Common myeloid progenitor, CD34-positive (primary cell): ENCODE measurements around the gene BDKRB2.

Source experiments
- CTCF ChIA-PET: fragments of 350-600 bp; sonication (Branson Sonifier 250); formaldehyde crosslinking; loops from one replicate; lab custom pipeline; 2021; ENCODE audit warnings: antibody characterized with exemption; lab: Charles Lee
- POLR2A ChIA-PET: fragments of 350-600 bp; sonication (Branson Sonifier 250); formaldehyde crosslinking; loops from one replicate; lab custom pipeline; 2021; ENCODE audit warnings: antibody characterized with exemption; lab: Charles Lee
- DNase-seq, 3 donors: peaks; one replicate each; pipeline versions ENCODE4 v3.0.0 to v3.0.0-alpha.2; 2013
- H3K27ac ChIP-seq, 2 experiments: 1 replicate in 1 of 2; 2 replicates in 1 of 2; pipeline ENCODE4 v1.7.0; 2013; ENCODE audit warnings: inconsistent platforms in 2 of 2, low read length in 2 of 2, mild to moderate bottlenecking in 2 of 2, low read depth in 1 of 2, moderate library complexity in 1 of 2; ENCODE audit not compliant: severe bottlenecking in 2 of 2, insufficient read depth in 1 of 2, poor library complexity in 1 of 2
- H3K27me3 ChIP-seq, 5 experiments: replicated peaks in 2 of 5; 1 replicate in 3 of 5; 2 replicates in 2 of 5; pipeline versions ENCODE4 v1.6.1 to v1.7.0; 2013; ENCODE audit warnings: low read length in 4 of 5, mild to moderate bottlenecking in 2 of 5, moderate library complexity in 2 of 5, inconsistent platforms in 1 of 5; ENCODE audit not compliant: insufficient read depth in 5 of 5, control insufficient read depth in 4 of 5
- H3K36me3 ChIP-seq, 4 experiments: 1 replicate in 2 of 4; 2 replicates in 2 of 4; pipeline versions ENCODE4 v1.6.1 to v1.7.0; 2013; ENCODE audit warnings: low read length in 3 of 4, control low read depth in 1 of 4, mild to moderate bottlenecking in 1 of 4; ENCODE audit not compliant: control insufficient read depth in 4 of 4, insufficient read depth in 4 of 4
- H3K4me1 ChIP-seq, 4 experiments: 1 replicate in 3 of 4; 2 replicates in 1 of 4; pipeline versions ENCODE4 v1.6.1 to v1.7.1; 2013; ENCODE audit warnings: low read length in 3 of 4, mild to moderate bottlenecking in 3 of 4, control low read depth in 1 of 4, inconsistent platforms in 1 of 4, moderate library complexity in 1 of 4; ENCODE audit not compliant: control insufficient read depth in 4 of 4, insufficient read depth in 4 of 4; ENCODE audit errors: control extremely low read depth in 1 of 4
- H3K4me3 ChIP-seq, 7 experiments: 1 replicate in 4 of 7; 2 replicates in 3 of 7; pipeline versions ENCODE4 v1.5.1 to v1.7.0; 2013; ENCODE audit warnings: mild to moderate bottlenecking in 7 of 7, low read length in 6 of 7, moderate library complexity in 6 of 7, inconsistent platforms in 2 of 7, low read depth in 2 of 7, control low read depth in 1 of 7; ENCODE audit not compliant: insufficient read depth in 4 of 7, control insufficient read depth in 1 of 7; ENCODE audit errors: extremely low read depth in 1 of 7
- H3K9me3 ChIP-seq, 5 experiments: 1 replicate in 4 of 5; 2 replicates in 1 of 5; pipeline versions ENCODE4 v1.6.1 to v1.7.1; 2013; ENCODE audit warnings: low read length in 4 of 5, mild to moderate bottlenecking in 2 of 5, inconsistent platforms in 1 of 5, low read depth in 1 of 5, moderate library complexity in 1 of 5; ENCODE audit not compliant: control insufficient read depth in 4 of 5, insufficient read depth in 2 of 5; ENCODE audit errors: control extremely low read depth in 1 of 5
- WGBS: methylation state at CpG from one replicate; pipeline ENCODE4 v1.1.5; 2013; ENCODE audit not compliant: insufficient coverage; 5-methylcytosine and 5-hydroxymethylcytosine counted together

The BDKRB2 gene

GRCh38 chr14:96194657-96195431 lies 9.8 kb upstream of the BDKRB2 start:
- 77% methylated on average over 8 of the region's 11 CpGs for WGBS
- Histone ChIP-seq H3K4me1 (peaks cover 0 to 1% (median 0%) of the 10 kb centered on the region in 4 experiments), H3K27me3 (peaks cover 0 to 44% (median 2%) of the 10 kb centered on the region in 5 experiments), H3K9me3 (peaks cover 0 to 4% (median 0%) of the 10 kb centered on the region in 5 experiments), H3K27ac (no peak overlapping the region), H3K4me3 (no peak overlapping the region), H3K36me3 (no peaks in the 10 kb centered on the region)
- DNase-seq = no peak
- ChIA-PET POLR2A (no interaction called here), CTCF (no interaction called here)

- Histone ChIP-seq H3K27me3 (peaks cover 0 to 42% (median 2%) of the 10 kb centered on the region in 5 experiments), H3K9me3 (peaks cover 0 to 4% (median 0%) of the 10 kb centered on the region in 5 experiments), H3K4me3 (no peak overlapping the region), H3K36me3 (no peaks in the 10 kb centered on the region), H3K27ac (no peak overlapping the region), H3K4me1 (peaks cover 0 to 1% (median 0%) of the 10 kb centered on the region in 4 experiments)
- ChIA-PET POLR2A (no interaction called here), CTCF (interaction anchor here (0.7 kb wide), 1 partner anchor 31 kb away, joined by 3 read pairs; no protein-coding TSS in a partner anchor)
- 80% methylated on average over 7 of the region's 8 CpGs for WGBS
- no peak for DNase-seq
These were observed 9.1 kb upstream of the BDKRB2 start for GRCh38 chr14:96195441-96196081.

- POLR2A ChIA-PET = no interaction called here
- DNase-seq = no peak
- Histone ChIP-seq H3K27me3 (peaks cover 0 to 50% (median 6%) of the 10 kb centered on the region in 5 experiments), H3K4me3 (no peak overlapping the region), H3K27ac (no peak overlapping the region), H3K9me3 (peaks cover 0 to 4% (median 0%) of the 10 kb centered on the region in 5 experiments), H3K36me3 (no peaks in the 10 kb centered on the region), H3K4me1 (peaks cover 0 to 1% (median 0%) of the 10 kb centered on the region in 4 experiments)
- CTCF ChIA-PET = no interaction called here
- 98% methylated on average over 14 of the region's 20 CpGs for WGBS
These were observed 7.3 kb upstream of the BDKRB2 start for GRCh38 chr14:96197163-96197852.

- WGBS = 79% methylated on average over 11 of the region's 11 CpGs
- peaks cover 0 to 1% (median 0%) of the 10 kb centered on the region in 4 experiments for H3K4me1 ChIP-seq
- H3K36me3 ChIP-seq = no peaks in the 10 kb centered on the region
- H3K9me3 ChIP-seq = peaks cover 0 to 4% (median 0%) of the 10 kb centered on the region in 5 experiments
- H3K27me3 ChIP-seq = peaks cover 0 to 50% (median 6%) of the 10 kb centered on the region in 5 experiments
- H3K4me3 ChIP-seq = no peak overlapping the region
- no peak overlapping the region for H3K27ac ChIP-seq
- ChIA-PET CTCF (no interaction called here), POLR2A (no interaction called here)
- no peak for DNase-seq
These were observed 6.7 kb upstream of the BDKRB2 start for GRCh38 chr14:96197969-96198368.

- H3K9me3 ChIP-seq = peaks cover 0 to 4% (median 0%) of the 10 kb centered on the region in 5 experiments
- ChIA-PET POLR2A (no interaction called here), CTCF (no interaction called here)
- 35% methylated on average over 7 of the region's 9 CpGs for WGBS
- H3K27me3 ChIP-seq = peaks cover 0 to 50% (median 9%) of the 10 kb centered on the region in 5 experiments
- peak overlapping the region in 1 of 7 experiments; percentile 48 for H3K4me3 ChIP-seq
- DNase-seq = peak in 2 of 3 donors; percentile 9 to 19
- H3K36me3 ChIP-seq = no peaks in the 10 kb centered on the region
- no peak overlapping the region for H3K27ac ChIP-seq
- peaks cover 0 to 1% (median 0%) of the 10 kb centered on the region in 4 experiments for H3K4me1 ChIP-seq
These were observed 6.1 kb upstream of the BDKRB2 start for GRCh38 chr14:96198430-96199130.

- H3K9me3 ChIP-seq = peaks cover 0 to 3% (median 0%) of the 10 kb centered on the region in 5 experiments
- peaks cover 0 to 7% (median 3%) of the 10 kb centered on the region in 4 experiments for H3K4me1 ChIP-seq
- H3K36me3 ChIP-seq = no peaks in the 10 kb centered on the region
- 100% methylated on average over 8 of the region's 8 CpGs for WGBS
- H3K27me3 ChIP-seq = peaks cover 0 to 58% (median 20%) of the 10 kb centered on the region in 5 experiments
- no peak overlapping the region for H3K4me3 ChIP-seq
- no peak overlapping the region for H3K27ac ChIP-seq
- DNase-seq = no peak
- CTCF ChIA-PET = no interaction called here
- POLR2A ChIA-PET = no interaction called here
These were observed 3.5 kb upstream of the BDKRB2 start for GRCh38 chr14:96201157-96201556.
